OCI-LY1 (cell line): ENCODE data around the gene GABRD.

Source experiments
- H2AFZ ChIP-seq: fragments of 200-600 bp; sonication (generic), shearing (Covaris generic); 2 replicates; pipeline ENCODE4 v1.6.0; 2014; ENCODE audit warnings: antibody characterized with exemption, mild to moderate bottlenecking, low read length
- H3F3A ChIP-seq: fragments of 200-600 bp; sonication (generic), shearing (Covaris generic); 2 replicates; pipeline ENCODE4 v1.6.0; 2014; ENCODE audit warnings: mild to moderate bottlenecking, antibody characterized with exemption, low read length, moderate library complexity; ENCODE audit not compliant: insufficient read depth
- H3K27ac ChIP-seq: fragments of 200-600 bp; sonication (generic); 2 replicates; pipeline ENCODE4 v1.5.1; 2014; ENCODE audit warnings: low read length, mixed run types, mild to moderate bottlenecking, low read depth; ENCODE audit not compliant: poor library complexity, severe bottlenecking
- H3K27me3 ChIP-seq: fragments of 200-600 bp; sonication (generic); 2 replicates; pipeline ENCODE4 v1.6.0; 2014; ENCODE audit warnings: antibody characterized with exemption, mild to moderate bottlenecking, low read length, moderate library complexity; ENCODE audit not compliant: insufficient read depth
- H3K36me3 ChIP-seq: fragments of 200-600 bp; sonication (generic); 2 replicates; pipeline ENCODE4 v1.6.1; 2014; ENCODE audit warnings: mild to moderate bottlenecking, antibody characterized with exemption, low read length, moderate library complexity, mixed read lengths; ENCODE audit not compliant: insufficient read depth
- H3K4me1 ChIP-seq: fragments of 200-600 bp; sonication (generic); 2 replicates; pipeline ENCODE4 v1.5.1; 2014; ENCODE audit warnings: mild to moderate bottlenecking, low read length, moderate library complexity; ENCODE audit not compliant: insufficient read depth, severe bottlenecking
- H3K4me2 ChIP-seq: fragments of 200-600 bp; sonication (generic), shearing (Covaris generic); 2 replicates; pipeline ENCODE4 v1.6.1; 2014; ENCODE audit warnings: low read length
- H3K4me3 ChIP-seq: fragments of 200-600 bp; sonication (generic); 2 replicates; pipeline ENCODE4 v1.5.1; 2014; ENCODE audit warnings: low read length, low read depth, mild to moderate bottlenecking, mixed read lengths; ENCODE audit not compliant: poor library complexity, severe bottlenecking
- H3K79me2 ChIP-seq: fragments of 200-600 bp; shearing (Covaris generic); 2 replicates; pipeline ENCODE4 v1.6.1; 2016; ENCODE audit warnings: mixed run types, low read length, mixed read lengths; ENCODE audit not compliant: insufficient read depth
- H3K9ac ChIP-seq: fragments of 200-600 bp; sonication (generic), shearing (Covaris generic); 2 replicates; pipeline ENCODE4 v1.6.1; 2014; ENCODE audit warnings: mild to moderate bottlenecking, low read length, mixed read lengths
- H3K9me2 ChIP-seq: fragments of 200-600 bp; sonication (generic), shearing (Covaris generic); 2 replicates; pipeline ENCODE4 v1.6.1; 2014; ENCODE audit warnings: low read depth, mild to moderate bottlenecking, low read length, mixed read lengths
- H3K9me3 ChIP-seq: fragments of 200-600 bp; shearing (Covaris generic); 2 replicates; pipeline ENCODE4 v1.6.1; 2014; ENCODE audit warnings: low read length, mixed read lengths
- H4K20me1 ChIP-seq: fragments of 200-600 bp; sonication (generic), shearing (Covaris generic); 2 replicates; pipeline ENCODE4 v1.6.0; 2016; ENCODE audit warnings: mild to moderate bottlenecking, low read length; ENCODE audit not compliant: insufficient read depth
- CTCF ChIP-seq: fragments of 200-600 bp; sonication (generic), shearing (Covaris generic); IDR thresholded peaks from 2 replicates; pipeline ENCODE4 v1.5.1; 2017; ENCODE audit warnings: mild to moderate bottlenecking, antibody characterized with exemption, low read length, moderate library complexity, mixed read lengths
- EZH2 ChIP-seq: fragments of 200-600 bp; sonication (generic), shearing (Covaris generic); IDR thresholded peaks from 2 replicates; pipeline ENCODE4 v1.8.0; 2017; ENCODE audit warnings: borderline replicate concordance, mixed run types, mild to moderate bottlenecking, antibody characterized with exemption, low read length, moderate library complexity, mixed read lengths

Gene GABRD

GRCh38 chr1:2080140-2080539 lies 61.0 kb downstream of the GABRD start:
- no peaks in the 10 kb centered on the region; the same call in 1 of the 2 replicates for H3K36me3 ChIP-seq
- TF ChIP-seq CTCF (no peak), EZH2 (no peak)
- no peaks in the 10 kb centered on the region for H3K9me2 ChIP-seq
- H3K4me1 ChIP-seq: no peaks in the 10 kb centered on the region
- no peak overlapping the region for H3K4me2 ChIP-seq
- no peak overlapping the region for H3K4me3 ChIP-seq
- no peaks in the 10 kb centered on the region for H4K20me1 ChIP-seq
- no peaks in the 10 kb centered on the region for H3K27me3 ChIP-seq
- no peak overlapping the region for H3K27ac ChIP-seq
- no peak overlapping the region for H3K9ac ChIP-seq
- H3K9me3 ChIP-seq: peaks cover 12% of the 10 kb centered on the region
- no peak overlapping the region for H2AFZ ChIP-seq
- no peaks in the 10 kb centered on the region for H3F3A ChIP-seq
- H3K79me2 ChIP-seq: no peaks in the 10 kb centered on the region
